ENCODE measurements around the gene MZB1.

MZB1 gene

GRCh38 chr5:139406963-139407362 is 17.2 kb upstream of the MZB1 start:
- Histone ChIP-seq H3K4me1 (peaks cover 15% of the 10 kb centered on the region), H3K9me3 (ENCODE audit: control insufficient read depth, low read length) (no peaks in the 10 kb centered on the region), H3K4me2 (ENCODE audit: low read length) (no peak overlapping the region), H3K36me3 (ENCODE audit: control insufficient read depth, insufficient read depth, low read length) (no peaks in the 10 kb centered on the region), H3K4me3 (ENCODE audit: low read depth, low read length) (no peak overlapping the region), H3K27ac (no peak overlapping the region), H2AFZ (no peak overlapping the region), H3K9ac (no peak overlapping the region), H3K79me2 (no peaks in the 10 kb centered on the region), H3K27me3 (ENCODE audit: control insufficient read depth, insufficient read depth, low read length) (no peaks in the 10 kb centered on the region)
- no peak for TF ChIP-seq CTCF (IDR thresholded peaks at IDR 0.05)

- Histone ChIP-seq H2AFZ (peak overlapping the region; percentile 98), H3K4me1 (peaks cover 13% of the 10 kb centered on the region), H3K4me2 (ENCODE audit: low read length) (peak overlapping the region; percentile 74), H3K9me3 (ENCODE audit: control insufficient read depth, low read length) (no peaks in the 10 kb centered on the region), H3K27ac (peak overlapping the region; percentile 93), H3K27me3 (ENCODE audit: control insufficient read depth, insufficient read depth, low read length) (no peaks in the 10 kb centered on the region), H3K9ac (no peak overlapping the region), H3K4me3 (ENCODE audit: low read depth, low read length) (peak overlapping the region; percentile 68), H3K36me3 (ENCODE audit: control insufficient read depth, insufficient read depth, low read length) (no peaks in the 10 kb centered on the region), H3K79me2 (no peaks in the 10 kb centered on the region)
- no peak for TF ChIP-seq CTCF (IDR thresholded peaks at IDR 0.05)
Observed at GRCh38 chr5:139404484-139404840, 14.7 kb upstream of the MZB1 start.

- H3K27me3 ChIP-seq (ENCODE audit: control insufficient read depth, insufficient read depth, low read length) = no peaks in the 10 kb centered on the region
- no peaks in the 10 kb centered on the region for H3K36me3 ChIP-seq (ENCODE audit: control insufficient read depth, insufficient read depth, low read length)
- TF ChIP-seq CTCF (IDR thresholded peaks at IDR 0.05) = no peak
- peak within 1 kb of the TSS; percentile 98 for H2AFZ ChIP-seq
- H3K4me2 ChIP-seq (ENCODE audit: low read length) = peak within 1 kb of the TSS; percentile 74
- H3K9ac ChIP-seq = no peak within 1 kb of the TSS
- H3K4me3 ChIP-seq (ENCODE audit: low read depth, low read length) = peak within 1 kb of the TSS; percentile 68
- peak within 1 kb of the TSS; percentile 93 for H3K27ac ChIP-seq
- H3K4me1 ChIP-seq = peaks cover 12% of the 10 kb centered on the region
- H3K79me2 ChIP-seq = no peaks in the 10 kb centered on the region
- H3K9me3 ChIP-seq (ENCODE audit: control insufficient read depth, low read length) = no peaks in the 10 kb centered on the region
Observed at GRCh38 chr5:139403787-139404483, 14.2 kb upstream of the MZB1 start, which contains the start of gene SPATA24. SPATA24 (minus strand) TSS chr5:139404089; CDS start chr5:139404060, 29 bp downstream.

- H3K27me3 ChIP-seq (ENCODE audit: control insufficient read depth, insufficient read depth, low read length) = no peaks in the 10 kb centered on the region
- peak overlapping the region; percentile 98 for H2AFZ ChIP-seq
- H3K36me3 ChIP-seq (ENCODE audit: control insufficient read depth, insufficient read depth, low read length) = no peaks in the 10 kb centered on the region
- no peak for TF ChIP-seq CTCF (IDR thresholded peaks at IDR 0.05)
- H3K4me2 ChIP-seq (ENCODE audit: low read length) = peak overlapping the region; percentile 74
- peak overlapping the region; percentile 93 for H3K27ac ChIP-seq
- H3K4me1 ChIP-seq = peaks cover 12% of the 10 kb centered on the region
- peak overlapping the region; percentile 68 for H3K4me3 ChIP-seq (ENCODE audit: low read depth, low read length)
- no peak overlapping the region for H3K9ac ChIP-seq
- H3K9me3 ChIP-seq (ENCODE audit: control insufficient read depth, low read length) = no peaks in the 10 kb centered on the region
- H3K79me2 ChIP-seq = no peaks in the 10 kb centered on the region
Observed at GRCh38 chr5:139403418-139403786, 13.7 kb upstream of the MZB1 start.
